ENCODE results near the gene NTN1. TPM values are rescaled to one million over a fixed set of nuclear protein-coding genes. Genes with fewer than 3 reads are reported as not detected.

NTN1 gene
- total RNA-seq, 1 donor from 2014 or later = 4.1 TPM

DNA sequence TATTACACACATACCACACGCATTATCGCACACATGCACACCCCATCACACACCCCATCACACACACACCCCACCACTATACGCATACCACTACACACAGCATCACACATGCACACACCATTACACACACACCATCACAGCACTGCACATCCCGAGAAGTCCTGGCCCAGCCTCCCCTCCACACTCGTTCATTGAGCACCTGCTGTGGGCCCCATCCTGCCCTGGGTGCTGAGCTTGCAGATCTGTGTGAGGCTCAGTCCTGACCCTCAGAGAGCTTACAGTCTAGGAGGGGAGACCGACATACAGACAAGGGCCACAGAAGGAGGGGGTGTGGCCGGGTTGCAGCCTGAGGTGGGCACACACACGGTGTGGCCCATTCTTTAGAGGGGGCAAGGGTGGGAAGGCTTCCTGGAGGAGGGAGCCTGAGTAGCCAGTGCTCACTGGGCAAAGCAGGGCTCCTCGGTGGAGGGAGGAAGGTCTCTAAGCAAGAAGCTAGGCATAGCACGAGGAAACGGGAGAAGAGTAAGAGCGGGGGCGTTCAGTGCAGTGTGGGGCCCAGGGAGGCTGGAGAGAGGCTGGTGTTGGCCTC lies 206.6 kb downstream of the NTN1 start:
- Histone ChIP-seq H3K4me1 (no peaks in the 10 kb centered on the region), H3K27me3 (peaks cover 18% of the 10 kb centered on the region), H3K36me3 (no peaks in the 10 kb centered on the region), H3K27ac (no peak overlapping the region), H3K9me3 (no peaks in the 10 kb centered on the region), H3K4me3 (no peak overlapping the region)
- DNase-seq (no peak), ATAC-seq (no peak)
- intact Hi-C loops (cut with DNase I) = no loop called here
- TF ChIP-seq, protein P1, sequence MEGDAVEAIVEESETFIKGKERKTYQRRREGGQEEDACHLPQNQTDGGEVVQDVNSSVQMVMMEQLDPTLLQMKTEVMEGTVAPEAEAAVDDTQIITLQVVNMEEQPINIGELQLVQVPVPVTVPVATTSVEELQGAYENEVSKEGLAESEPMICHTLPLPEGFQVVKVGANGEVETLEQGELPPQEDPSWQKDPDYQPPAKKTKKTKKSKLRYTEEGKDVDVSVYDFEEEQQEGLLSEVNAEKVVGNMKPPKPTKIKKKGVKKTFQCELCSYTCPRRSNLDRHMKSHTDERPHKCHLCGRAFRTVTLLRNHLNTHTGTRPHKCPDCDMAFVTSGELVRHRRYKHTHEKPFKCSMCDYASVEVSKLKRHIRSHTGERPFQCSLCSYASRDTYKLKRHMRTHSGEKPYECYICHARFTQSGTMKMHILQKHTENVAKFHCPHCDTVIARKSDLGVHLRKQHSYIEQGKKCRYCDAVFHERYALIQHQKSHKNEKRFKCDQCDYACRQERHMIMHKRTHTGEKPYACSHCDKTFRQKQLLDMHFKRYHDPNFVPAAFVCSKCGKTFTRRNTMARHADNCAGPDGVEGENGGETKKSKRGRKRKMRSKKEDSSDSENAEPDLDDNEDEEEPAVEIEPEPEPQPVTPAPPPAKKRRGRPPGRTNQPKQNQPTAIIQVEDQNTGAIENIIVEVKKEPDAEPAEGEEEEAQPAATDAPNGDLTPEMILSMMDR (IDR thresholded peaks at IDR 0.05) = no peak

DNA sequence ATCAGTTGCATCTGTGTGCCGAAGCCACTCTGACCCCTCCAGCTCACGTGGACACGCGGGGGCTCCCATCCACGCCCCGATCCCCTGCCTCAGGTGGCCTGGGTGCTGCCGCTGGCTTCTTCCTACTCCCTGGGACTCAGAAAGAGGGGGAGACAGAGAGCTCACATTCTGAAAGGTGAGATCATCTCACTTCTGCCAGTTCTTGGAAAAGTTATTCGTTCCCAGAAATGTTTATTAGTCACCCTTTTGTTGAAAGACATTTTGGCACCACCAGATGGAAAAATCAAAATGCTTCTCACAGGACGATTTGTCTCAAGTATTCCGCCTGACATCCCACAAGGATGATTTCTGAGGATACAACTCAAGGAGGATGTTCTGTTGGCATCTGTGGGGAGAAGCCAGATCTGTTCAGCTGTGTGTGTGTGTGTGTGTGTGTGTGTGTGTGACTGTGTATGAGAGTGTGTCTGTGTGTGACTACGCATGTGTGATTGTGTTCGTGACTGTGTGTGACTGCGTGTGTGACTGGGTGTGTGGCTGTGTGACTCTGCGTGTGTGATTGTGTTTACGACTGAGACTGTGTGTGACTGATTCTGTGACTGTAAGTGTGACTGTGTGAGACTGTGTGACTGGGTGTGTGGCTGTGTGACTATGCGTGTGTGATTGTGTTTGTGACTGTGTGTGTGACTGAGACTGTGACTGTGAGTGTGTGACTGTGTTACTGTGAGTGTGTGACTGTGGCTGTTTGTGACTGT lies 207.3 kb downstream of the NTN1 start:
- Histone ChIP-seq H3K27ac (no peak overlapping the region), H3K4me1 (no peaks in the 10 kb centered on the region), H3K9me3 (no peaks in the 10 kb centered on the region), H3K36me3 (no peaks in the 10 kb centered on the region), H3K27me3 (peaks cover 18% of the 10 kb centered on the region), H3K4me3 (no peak overlapping the region)
- DNase-seq = no peak
- TF ChIP-seq, protein P1 (IDR thresholded peaks at IDR 0.05) = no peak
- ATAC-seq = no peak
- intact Hi-C loops (cut with DNase I) = no loop called here

DNA sequence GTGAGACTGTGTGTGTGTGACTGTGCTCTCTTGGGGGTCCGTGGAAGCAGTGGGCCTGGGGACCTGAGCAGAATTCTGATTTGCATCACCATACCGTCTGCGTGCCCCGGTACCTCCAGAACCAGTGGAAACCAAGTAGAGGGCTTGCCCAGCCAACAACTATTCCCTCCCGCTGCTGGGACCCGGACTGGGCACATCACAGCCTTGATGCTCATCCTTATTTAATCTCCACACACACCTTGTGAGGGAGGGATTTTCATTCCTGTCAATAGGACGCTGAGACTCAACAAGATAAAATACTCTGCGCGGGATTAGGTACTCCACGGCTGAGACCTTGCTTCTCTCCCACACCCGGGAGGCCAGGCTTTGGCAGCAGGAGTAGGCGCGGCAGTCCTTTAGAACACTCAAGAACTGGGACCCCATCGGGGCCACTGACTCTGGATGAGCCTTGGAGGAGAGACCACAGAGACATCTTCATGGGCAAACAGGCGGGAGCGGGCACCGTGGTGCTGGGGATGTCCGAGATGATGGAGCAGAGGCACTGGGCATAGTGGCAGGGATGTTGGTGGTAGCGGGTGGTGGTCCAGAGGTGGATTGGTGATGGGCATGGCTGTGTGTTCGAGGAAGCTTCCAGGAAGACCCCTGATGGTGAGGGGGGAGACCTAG lies 208.0 kb downstream of the NTN1 start:
- Histone ChIP-seq H3K27me3 (peaks cover 18% of the 10 kb centered on the region), H3K36me3 (no peaks in the 10 kb centered on the region), H3K4me3 (no peak overlapping the region), H3K4me1 (no peaks in the 10 kb centered on the region), H3K9me3 (no peaks in the 10 kb centered on the region), H3K27ac (no peak overlapping the region)
- TF ChIP-seq, protein P1 (IDR thresholded peaks at IDR 0.05) = no peak
- ATAC-seq (no peak), DNase-seq (no peak)
- intact Hi-C loops (cut with DNase I) = no loop called here

DNA sequence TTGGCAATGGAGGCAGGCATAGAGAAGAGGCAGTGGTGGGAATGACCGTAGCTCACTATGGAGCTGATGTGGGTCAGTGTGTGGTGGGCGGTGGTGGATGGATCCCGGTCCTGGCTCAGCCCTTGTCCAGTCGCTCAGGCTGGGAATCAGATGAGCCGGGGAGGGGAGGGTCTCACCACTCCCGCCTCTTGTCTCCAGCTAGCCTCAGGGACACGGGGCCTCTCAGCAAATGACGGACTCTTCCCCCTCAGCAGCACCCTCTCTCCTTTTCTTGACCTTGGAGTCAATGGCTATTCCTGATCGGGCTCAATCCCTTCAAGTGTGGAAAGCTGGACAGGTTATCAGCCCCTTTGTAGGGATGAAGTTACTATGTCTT lies 208.5 kb downstream of the NTN1 start:
- ATAC-seq = no peak
- no peak for DNase-seq
- no peaks in the 10 kb centered on the region for H3K9me3 ChIP-seq
- no peaks in the 10 kb centered on the region for H3K36me3 ChIP-seq
- H3K4me1 ChIP-seq = no peaks in the 10 kb centered on the region
- H3K27ac ChIP-seq = no peak overlapping the region
- intact Hi-C loops (cut with DNase I) = no loop called here
- no peak overlapping the region for H3K4me3 ChIP-seq
- peaks cover 18% of the 10 kb centered on the region for H3K27me3 ChIP-seq
- TF ChIP-seq, protein P1 (IDR thresholded peaks at IDR 0.05) = no peak

DNA sequence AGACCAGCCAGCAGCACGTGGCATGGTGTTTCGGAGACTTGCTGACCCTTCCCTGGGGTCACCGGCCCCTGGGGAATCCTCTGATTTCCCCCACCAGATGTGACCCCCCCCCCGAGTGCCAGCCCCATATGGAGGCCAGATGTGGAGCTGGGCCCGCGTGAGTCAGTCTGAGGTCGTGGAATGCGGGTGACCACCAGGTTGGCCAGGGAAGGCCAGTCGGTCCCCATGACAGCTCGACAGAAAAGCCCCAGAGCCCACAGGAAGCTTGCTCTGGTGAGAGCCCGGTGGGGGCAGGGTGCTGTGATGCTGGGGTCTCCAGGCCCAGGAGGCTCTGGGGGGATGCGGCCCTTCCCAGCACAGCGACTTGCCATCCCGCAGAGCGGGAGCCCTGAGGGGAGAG lies 209.0 kb downstream of the NTN1 start:
- Histone ChIP-seq H3K4me1 (no peaks in the 10 kb centered on the region), H3K9me3 (no peaks in the 10 kb centered on the region), H3K4me3 (no peak overlapping the region), H3K27me3 (peaks cover 18% of the 10 kb centered on the region), H3K36me3 (no peaks in the 10 kb centered on the region), H3K27ac (no peak overlapping the region)
- ATAC-seq = no peak
- TF ChIP-seq, protein P1 (IDR thresholded peaks at IDR 0.05) = no peak
- DNase-seq = no peak
- intact Hi-C loops (cut with DNase I) = no loop called here

Measured in upper lobe of right lung (tissue), 1 donor.